DMS 273 (cell line): ENCODE data around the gene MORN1.

Experiments
- DNase-seq: peaks from one replicate; lab custom pipeline; 2025; ENCODE audit not compliant: unreplicated experiment; lab: John Stamatoyannopoulos, UW

MORN1 gene

DNA sequence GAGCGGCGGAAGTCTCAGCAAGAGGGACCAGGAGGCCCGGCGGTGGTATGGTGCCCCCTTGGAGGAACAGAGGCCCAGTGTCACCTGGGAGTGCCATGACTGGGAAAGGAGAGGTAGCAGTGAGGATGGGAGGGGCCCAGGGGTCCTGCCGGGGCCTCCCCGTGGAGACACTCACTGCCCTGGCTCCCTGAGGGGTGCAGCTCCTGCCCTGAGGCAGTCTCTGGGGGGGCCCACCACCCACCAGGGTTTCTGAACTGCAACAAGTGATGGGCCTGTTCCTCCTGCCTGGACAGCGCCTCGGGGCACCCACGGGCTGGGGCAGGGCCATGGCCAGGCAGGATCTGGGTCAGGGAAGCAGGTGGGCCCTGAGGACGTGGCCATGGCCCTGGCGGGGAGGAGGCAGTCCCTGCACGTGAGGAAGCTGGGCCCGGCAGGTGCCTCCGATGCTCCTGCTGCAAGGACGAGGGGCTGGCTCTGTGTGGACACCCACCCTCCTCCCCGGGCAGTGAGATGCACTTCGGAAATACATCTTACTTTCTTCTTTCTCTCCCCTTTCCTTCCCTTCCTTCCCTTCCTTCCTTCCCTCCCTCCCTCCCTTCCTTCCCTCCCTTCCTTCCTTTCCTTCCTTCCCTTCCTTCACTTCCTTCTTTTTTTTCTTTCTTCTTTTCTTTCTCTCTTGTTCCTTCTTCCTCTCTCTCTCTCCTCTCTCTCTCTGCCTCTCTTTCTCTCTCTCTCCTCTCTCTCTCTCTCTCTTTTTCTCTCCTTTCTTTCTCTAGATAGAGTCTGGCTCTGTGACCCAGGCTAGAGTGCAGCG, 66.6 kb downstream of the MORN1 start:
- DNase-seq, result no peak

DNA sequence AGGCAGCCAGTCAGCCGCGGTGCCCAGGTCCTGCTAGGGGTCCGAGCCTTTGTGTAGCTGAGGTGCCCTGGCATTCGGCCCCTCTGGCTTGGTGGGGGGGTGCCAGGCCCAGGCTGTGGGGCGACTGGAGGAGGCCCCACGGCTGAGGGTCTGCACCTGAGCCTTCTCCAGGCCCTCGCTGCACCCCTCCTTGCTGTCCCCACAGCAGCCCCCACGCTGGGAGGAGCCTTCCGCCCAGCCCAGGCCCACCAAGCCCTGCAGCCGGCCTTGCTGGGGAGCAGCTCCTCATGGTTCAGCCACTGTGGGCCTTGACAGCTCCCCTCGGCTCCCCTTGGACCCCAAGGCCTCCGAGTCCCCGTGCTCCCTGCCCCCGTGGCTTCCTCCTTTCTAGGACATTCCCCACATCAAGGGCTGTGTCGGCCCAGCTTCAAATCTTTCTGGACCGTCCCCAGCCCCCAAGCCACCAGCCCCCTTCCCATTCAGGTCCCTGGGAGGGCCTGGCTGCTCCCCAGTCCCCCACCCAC, 67.8 kb downstream of the MORN1 start:
- DNase-seq, result no peak

DNA sequence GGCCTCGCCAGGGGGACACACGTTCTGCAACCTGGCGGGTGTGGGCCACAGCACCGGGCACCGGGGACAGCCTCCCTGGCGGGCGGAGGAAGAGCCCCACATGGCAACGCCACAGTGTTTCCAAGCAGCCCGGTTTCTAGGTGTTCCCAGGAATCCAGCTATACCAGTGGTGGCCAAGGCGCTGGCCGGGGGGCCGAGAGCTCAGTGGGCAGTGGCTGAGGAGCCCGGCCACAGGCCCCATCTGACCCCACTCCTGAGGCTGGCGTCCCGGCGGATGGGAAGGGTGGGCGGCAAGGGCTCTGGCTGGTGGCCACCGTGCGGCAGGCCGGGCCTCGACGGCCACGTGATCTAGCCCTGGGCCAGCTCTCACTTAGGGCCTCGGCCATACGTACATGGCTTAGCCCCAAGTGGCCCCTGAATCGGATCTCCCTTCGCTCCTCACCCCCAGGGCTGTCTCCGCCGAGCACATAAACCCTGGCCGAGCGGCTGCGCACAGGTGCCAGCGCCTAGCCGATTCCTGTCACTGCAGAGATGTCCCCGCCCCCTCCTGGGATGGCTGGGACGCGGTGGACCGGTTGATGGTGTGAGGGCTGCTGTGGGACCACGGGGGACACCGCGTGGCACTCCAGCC, 68.7 kb downstream of the MORN1 start:
- DNase-seq, result no peak

DNA sequence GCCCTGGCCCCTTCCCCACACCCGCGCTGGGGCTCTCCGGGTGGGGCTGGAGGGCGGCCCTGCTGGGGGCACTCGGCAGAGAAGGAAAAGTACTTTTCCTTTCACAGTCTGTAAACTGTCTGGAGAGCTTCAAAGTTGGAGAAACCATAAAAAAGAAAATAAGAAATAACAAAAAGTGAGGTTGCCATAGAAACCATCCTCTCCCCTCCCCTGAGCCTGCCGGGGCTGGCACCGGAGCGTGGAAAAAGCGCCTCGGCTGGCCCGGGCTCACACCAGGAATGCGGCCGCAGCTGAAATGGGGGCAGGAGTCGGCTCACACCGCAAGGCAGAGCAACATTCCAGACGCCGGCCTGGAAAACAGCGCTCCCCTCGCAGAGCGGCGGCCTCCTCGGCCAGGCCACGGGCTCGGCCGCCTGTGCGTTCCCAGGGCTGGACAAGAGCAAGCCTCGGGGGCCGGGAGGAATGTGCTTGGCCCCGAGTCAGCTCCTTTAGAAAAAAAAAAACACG, 69.2 kb downstream of the MORN1 start:
- DNase-seq, result peak; percentile 52

DNA sequence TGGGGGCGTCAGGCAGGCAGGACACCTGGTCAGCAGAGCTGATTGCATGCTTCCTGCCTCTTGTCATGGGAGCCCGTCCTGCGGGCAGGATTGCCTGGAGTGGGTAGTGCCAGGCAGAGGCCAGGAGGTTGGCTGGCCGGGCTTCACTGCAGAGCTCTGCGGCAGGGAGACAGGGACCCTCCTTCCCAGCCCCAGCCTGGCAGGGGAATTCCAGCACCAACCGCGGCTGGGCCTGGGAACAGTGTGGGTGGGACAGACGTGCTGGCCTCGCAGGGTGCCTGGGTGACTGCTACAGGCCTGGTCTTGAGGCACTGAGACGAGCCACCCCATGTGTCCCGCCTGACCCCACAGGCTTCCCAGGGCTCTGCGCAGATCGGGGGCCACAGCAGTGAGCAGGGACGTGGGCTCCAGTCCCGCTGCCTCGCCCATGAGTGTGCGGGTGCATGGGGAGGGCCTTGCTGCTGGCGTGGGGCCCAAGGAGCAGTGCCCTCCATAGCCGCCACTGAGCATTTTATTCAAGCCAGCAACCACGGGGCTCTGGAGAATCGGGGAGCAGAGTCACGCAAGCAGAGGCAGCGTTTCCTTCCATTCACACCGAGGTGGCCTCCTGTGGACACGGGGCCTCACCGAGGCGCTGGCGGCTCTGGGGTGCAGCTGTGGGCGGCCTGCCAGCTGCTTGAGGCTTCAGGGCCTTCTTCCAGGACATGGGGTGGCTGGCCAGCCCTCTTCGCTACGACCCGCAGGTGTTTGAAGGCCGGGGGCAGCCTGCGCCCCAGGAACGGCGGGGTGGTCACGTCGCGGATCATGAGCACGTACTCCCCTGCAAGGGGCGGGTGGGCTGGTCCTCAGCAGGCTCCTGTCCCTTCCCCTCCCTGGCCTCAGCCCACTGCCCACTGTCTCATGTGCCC, 70.3 kb downstream of the MORN1 start:
- no peak for DNase-seq

DNA sequence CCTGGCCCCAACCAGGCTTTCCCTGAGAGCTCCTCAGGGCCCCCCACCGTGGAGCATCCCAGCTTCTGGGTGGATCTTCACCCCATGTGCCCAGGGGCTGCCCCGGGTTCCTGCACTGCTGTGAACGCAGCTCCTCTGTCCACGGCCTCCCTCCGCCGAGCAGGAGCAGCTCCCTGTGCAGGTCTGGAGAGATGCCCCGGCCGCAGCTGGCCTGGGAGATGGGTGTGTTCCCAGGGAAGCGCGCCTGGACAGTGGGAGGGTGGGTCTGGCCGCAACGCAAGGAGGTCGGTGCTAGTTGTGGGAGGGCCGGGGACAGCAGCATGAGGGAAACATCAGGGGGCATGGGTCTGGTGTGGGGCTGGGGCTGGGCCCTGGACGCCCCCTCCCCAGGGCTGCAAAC, 71.3 kb downstream of the MORN1 start:
- DNase-seq, result no peak

DNA sequence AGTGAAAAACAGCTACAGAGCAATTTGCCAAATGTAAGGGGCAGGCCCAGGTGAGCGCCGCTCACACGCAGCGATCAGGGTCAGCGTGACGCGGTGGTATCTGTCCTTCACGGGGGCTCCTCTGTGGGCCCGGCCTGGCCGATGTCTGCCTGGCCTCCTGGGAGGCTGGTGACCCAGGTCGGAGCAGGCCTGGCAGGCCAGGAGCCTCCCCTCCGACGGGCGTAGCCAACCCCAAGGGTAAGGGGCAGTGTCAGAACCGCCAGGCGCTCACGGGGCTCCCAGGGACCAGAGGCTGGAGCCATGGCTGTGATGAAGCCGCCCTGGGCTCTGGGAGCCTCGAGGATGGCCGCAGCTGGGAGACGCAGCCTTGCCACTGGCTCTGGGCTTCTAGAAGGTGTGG, 72.1 kb downstream of the MORN1 start:
- DNase-seq, result no peak

DNA sequence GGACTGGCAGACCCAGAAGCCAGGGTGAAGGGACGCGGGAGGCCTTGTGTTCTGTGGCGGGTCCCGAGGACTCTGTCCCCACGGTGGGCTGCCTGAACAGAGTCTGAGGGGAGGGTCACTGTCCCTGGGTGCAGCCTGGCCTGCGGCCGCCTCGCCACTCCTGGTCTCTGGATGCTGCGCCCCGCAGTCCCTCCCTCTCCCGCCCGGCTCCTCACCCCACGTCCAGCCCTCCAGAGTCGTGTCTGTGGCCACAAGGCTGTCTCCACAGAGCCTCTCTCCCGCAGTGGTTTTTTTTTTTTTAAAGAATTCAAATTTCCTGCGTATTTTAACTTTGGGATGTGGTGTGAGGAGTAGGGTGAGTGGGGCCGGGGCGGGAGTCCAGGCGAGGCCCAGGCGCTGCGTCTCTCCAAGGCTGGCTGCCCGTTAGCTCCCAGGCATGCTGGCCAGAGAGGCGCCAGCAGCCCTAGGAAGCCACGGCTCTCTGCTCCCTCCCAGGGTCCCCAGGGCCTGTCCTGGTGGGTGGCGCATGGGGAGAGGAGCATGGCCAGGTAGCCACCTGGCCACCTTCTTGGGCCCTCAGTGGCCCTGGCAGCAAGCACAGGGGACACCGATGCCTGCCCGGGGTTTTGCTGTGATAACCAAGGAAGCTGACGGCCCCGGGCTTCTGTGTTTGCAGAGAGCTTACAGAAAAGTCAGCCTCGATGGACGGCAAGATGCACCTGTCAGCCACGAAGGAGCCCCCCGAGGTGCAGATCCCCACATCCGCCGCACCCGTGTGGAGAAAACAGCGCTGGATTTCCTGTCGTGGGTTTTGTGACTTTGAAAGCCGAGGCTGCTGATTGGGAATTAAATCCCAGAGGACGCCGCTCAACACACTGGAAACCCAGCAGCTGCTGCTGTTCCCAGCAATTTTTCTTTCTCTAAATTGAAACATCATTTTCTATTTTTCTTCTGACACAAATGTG, 72.8 kb downstream of the MORN1 start:
- no peak for DNase-seq

DNA sequence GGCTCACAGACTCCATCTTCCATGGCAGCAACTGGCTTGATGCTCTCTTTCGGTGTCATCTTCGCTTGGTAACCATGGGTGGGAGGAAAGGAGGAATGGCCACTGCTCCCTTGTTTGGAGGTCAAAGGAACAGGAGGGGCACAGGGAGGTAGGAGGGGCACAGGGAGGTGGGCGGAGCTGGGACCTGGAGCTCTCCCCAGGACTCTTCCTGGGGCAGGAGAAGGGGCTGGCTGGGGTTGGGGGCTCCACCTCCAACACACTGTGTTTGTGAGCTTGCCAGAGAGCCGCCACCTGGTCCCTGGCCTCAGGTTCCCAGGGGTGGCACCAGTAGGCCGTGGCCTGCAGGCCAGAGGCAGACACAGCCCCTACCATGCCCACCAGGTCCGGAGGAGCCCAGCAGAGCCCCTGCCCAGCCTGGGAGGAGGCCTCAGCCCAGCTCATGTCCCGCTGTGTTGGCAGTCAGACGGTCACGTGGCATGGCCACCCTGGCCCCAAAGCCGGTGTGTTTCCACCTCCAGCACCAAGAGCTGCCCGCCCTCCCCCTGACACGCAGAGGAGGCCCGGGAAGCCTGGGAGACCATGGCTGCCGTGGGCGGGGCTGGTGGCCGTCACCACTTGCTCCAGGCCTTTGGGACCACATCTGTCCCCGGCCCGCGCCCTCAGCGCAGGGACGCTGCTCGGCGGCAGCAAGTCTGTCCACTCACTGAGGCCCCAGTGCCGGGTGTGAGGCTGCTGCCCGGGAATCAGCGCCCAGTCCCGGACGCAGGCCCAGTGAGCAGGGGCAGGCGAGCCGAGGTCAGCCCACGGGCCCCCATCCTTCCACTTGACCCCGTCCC, 73.9 kb downstream of the MORN1 start:
- no peak for DNase-seq

DNA sequence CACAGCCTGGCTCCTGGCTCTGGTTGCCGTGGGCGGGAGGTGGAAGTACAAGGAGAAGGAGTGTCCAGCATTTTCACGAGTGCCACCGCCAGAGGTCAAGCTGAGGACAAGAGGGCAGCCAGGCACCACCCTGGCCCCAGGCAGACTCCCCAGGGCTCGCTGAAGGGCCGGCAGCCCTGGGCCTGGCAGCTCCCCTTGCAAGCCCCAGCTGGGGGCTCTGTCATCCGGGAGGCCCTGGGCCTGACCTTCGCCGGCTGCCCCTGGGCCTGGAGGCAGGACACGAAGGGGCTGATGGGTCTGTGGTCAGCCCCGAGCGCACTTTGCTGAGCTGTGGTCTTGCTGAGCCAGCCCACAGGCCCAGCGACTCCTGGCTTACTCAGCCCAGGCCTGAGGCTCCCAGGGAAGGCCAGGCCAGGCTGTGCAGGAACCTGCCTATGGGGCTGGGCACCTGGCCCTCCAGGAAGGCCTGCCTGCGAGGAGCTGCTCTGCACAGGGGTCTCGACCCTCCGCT, 74.8 kb downstream of the MORN1 start:
- DNase-seq, result no peak

DNA sequence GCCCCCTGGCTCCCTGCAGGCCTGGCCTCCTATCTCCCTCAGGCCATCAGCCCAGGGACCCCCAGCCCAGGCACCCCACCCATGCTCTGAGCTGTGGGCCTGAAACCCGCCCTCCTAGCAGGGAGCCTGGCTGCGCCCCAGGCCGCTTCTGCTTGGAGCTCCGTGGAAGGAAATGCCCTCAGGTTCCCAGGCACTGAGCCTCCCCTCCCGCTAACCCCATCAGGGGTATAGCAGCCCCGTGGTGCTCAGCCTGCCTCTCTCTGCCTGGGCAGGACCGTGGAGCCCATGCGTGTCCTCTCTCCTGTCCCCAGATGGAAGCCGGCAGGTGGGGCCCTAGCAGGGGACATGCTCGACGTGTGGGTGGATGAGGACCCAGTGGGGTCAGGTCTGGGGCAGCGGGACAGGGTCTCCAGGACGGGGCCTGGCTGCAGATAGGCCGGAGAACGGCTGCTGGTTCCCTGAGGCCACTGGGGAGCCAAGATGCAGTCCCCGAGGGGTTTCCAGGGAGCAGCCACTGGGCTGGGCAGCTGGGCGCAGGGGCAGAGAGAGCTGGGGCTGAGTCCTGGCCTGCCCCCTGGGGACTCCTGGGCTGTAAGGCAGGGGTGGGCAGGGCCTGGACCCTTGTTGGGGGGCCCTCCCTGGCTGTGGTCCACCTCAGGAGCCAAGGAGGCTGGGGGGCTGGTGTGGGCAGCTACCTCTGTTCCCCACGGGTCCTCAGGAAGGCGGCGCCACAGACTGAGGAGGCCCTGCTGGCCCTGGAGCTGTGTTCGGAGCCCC, 75.5 kb downstream of the MORN1 start:
- peak; percentile 40 for DNase-seq

DNA sequence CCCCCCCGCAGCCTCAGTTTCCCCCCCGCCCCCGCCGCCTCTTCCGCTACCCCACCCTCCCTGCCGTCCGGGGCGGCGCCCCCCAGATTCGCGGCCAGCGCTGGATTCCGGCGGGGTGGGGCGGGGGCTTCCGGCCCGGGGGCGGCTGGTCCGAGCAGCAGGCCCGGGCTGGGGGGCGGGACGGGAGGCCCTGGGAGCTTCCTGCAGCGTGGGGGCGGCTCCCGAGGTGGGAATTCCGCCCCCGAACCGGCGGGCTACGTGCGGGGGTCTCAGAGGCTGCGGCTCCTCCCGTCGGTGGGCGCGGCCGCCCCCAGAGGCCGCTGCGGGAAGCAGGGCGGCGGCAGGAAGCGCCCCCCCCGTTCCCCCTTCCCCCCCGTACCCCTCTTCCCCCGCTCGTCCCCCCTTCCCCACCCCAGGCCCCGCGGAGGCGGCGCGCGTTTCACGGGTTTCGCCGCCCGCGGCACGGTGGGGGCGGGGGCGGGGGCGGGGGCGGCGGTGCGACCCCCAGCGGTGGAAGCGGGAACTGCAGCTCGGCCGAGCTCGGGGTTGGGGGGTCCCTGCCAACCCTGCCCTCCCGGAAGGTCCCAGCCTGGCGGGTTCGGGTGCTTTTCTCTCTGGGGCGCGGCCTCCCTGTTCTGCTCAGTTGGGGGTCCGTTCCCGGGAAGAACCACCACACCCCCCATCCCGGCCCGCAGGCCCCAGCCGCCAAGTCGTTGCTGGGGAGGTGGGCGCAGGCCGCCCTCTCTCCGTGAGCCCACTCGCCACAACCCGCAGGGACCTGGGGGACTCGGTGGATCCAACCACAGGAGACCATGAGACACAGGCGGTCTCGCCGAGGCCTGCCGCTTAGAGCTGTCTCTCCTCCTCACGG, 76.3 kb downstream of the MORN1 start:
- DNase-seq, result peak; percentile 80

DNA sequence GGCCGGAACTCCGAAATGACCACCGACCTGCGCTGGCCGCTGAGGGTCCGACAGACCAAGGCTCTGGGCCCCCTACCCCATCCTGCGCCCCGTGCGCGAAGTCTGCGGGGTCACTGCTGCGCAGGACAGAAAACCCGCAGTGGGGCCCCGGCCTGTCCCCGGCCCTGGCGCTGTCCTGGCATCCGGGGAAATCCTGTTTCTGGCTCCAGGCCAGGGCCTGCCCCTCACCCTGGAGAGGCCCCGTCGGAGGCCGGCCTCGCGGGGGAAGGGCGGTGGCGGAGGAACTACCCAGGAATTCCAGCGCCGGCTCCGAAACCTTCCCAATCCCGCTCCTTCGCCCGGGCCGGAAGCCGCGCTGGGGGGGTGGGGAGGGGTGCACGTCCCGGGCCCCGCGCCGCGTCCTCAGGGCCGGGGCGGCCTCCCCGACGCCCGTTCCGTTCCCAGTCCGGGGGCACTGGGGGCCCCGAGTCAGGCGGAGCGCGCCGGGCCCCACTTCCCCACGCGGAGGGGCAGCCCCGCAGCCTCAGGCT, 77.0 kb downstream of the MORN1 start:
- DNase-seq, result peak; percentile 84

DNA sequence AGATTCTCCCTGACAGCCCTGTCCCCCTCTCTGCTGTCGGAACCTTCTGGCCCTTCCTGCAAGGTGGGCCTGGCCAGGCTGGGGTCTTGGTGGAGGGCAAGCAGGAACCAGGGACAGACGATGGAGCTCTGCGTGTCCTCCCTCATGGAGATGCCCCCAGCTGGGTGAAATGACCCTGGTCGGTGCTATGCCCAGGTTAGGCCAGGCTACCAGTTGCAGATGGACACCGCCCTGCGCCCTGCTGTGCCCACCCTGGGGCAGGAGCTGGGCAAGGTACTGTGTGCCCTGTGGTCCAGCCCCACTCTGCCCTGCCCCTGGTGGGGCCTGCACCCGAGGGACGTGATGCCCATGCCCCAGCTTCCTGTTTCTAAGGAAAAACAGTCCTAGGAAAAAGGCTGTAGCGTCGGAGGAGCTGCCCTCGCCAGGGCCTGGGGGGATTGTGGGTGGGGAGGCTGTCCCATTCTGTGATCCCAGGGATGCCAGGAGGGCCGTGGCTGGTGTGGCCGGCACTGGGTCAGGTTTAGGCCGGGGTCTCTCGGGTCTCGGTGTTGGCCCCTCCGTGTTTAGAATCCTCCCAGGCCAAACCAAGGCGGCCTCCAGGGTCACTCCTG, 77.6 kb downstream of the MORN1 start:
- peak; percentile 29 for DNase-seq

DNA sequence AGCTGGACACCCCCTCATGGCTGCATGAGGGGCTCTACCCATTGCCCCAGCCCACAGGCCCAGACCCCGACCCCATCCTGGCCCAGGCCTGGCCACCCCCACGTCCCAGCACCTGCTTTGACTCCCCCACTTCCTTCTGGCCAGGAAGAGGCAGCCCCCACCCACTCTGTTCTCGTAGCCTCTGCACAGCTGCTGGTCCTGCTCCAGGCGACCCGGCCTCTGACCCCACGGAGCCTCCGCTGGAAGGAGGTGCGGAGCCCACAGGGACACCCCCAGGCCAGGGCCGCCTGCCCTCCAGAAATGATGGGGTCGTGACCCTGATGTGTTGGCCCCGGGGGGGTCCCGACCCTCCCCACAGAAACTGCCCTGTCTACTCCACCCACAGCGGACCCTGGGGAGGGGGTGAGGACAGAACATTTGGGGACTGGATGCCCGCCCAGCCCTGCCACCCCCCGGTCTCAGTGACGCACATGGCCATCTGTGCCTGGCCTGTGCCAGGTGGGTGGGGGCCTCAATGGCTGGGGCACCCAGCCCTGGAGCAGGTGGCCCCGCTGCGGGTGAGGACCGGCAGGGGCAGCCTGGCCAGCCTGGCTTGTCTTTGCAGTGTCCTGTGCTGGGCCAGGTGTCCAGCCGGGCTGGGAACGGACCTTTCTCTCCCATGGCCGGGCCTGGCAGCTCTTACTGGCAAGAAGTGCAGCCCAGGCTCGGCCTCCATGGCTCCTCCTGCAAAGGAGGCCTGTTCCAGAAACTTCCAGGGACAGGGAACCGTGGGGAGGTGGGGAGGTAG, 78.6 kb downstream of the MORN1 start:
- peak; percentile 91 for DNase-seq

DNA sequence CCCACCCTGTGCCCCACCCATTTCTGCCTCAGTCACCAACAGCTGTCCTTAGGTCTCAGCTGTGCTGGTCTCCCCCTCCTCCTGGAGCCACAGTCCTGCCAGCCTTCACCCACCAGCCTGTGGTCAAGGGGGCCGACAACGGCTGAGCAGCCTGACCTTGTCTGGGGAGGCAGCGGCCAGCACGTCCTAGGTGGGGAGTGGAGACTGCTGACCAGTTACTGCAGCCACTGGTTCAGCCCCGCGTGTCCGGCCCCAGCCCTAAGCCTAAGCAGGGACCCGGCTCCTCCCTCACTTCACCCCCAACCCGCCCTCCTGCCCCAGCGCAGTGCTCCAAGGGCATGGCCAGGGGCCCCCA, 79.2 kb downstream of the MORN1 start:
- no peak for DNase-seq
